ENCODE results near the gene RALGAPA1. TPM values are rescaled to one million over a fixed set of nuclear protein-coding genes. Genes with fewer than 3 reads are reported as not detected.

The RALGAPA1 gene
- total RNA-seq, 6 experiments from 2014 or later: 16.2 to 23.3 (median 19.7) TPM

GRCh38 chr14:35558680-35559079 lies 250.4 kb downstream of the RALGAPA1 start:
- intact Hi-C loops (cut with DNase I): no loop called here
- ATAC-seq: no peak
- Histone ChIP-seq H3K27me3 (no peaks in the 10 kb centered on the region), H3K36me3 (no peaks in the 10 kb centered on the region), H3K4me3 (no peak overlapping the region), H3K9me3 (no peaks in the 10 kb centered on the region), H3K27ac (no peak overlapping the region), H3K4me1 (no peaks in the 10 kb centered on the region)
- WGBS (ENCODE audit: insufficient coverage, low coverage, low lambda C conversion rate, missing lambda C conversion rate): no CpG with 5 or more reads among the region's 2 CpGs
- TF ChIP-seq POLR2A (IDR thresholded peaks at IDR 0.05): no peak
- TF ChIP-seq, protein P1, sequence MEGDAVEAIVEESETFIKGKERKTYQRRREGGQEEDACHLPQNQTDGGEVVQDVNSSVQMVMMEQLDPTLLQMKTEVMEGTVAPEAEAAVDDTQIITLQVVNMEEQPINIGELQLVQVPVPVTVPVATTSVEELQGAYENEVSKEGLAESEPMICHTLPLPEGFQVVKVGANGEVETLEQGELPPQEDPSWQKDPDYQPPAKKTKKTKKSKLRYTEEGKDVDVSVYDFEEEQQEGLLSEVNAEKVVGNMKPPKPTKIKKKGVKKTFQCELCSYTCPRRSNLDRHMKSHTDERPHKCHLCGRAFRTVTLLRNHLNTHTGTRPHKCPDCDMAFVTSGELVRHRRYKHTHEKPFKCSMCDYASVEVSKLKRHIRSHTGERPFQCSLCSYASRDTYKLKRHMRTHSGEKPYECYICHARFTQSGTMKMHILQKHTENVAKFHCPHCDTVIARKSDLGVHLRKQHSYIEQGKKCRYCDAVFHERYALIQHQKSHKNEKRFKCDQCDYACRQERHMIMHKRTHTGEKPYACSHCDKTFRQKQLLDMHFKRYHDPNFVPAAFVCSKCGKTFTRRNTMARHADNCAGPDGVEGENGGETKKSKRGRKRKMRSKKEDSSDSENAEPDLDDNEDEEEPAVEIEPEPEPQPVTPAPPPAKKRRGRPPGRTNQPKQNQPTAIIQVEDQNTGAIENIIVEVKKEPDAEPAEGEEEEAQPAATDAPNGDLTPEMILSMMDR (IDR thresholded peaks at IDR 0.05): no peak
- DNase-seq: no peak

DNA sequence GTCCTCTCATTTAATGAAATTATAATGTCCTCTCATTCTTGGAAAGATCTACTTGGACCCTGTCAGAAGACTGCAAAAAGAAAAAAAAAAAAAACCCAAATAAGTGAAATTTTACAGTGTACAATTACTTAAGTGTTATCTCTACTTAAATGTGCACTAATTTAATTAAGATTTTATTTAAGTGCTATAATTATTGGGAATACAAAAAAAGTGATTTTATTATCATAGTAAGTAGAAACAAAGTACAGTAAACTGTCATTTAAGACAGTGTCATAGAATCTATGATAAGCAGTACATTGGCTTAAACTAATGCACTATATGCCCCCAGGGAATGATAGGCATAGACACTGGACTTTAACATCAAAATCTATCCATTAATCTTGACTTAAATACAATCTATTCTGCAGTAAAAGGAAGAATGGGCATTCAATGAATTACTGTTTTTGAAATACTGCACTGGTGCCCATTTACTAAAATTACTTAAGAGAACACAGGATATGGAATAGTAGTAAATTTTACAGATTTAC lies 251.8 kb downstream of the RALGAPA1 start:
- H3K4me3 ChIP-seq: no peak overlapping the region
- no peaks in the 10 kb centered on the region for H3K27me3 ChIP-seq
- TF ChIP-seq, protein P1 (IDR thresholded peaks at IDR 0.05): no peak
- no peak for TF ChIP-seq POLR2A (IDR thresholded peaks at IDR 0.05)
- H3K4me1 ChIP-seq: no peaks in the 10 kb centered on the region
- H3K27ac ChIP-seq: no peak overlapping the region
- H3K9me3 ChIP-seq: no peaks in the 10 kb centered on the region
- intact Hi-C loops (cut with DNase I): no loop called here
- ATAC-seq: no peak
- H3K36me3 ChIP-seq: no peaks in the 10 kb centered on the region
- no peak for DNase-seq

DNA sequence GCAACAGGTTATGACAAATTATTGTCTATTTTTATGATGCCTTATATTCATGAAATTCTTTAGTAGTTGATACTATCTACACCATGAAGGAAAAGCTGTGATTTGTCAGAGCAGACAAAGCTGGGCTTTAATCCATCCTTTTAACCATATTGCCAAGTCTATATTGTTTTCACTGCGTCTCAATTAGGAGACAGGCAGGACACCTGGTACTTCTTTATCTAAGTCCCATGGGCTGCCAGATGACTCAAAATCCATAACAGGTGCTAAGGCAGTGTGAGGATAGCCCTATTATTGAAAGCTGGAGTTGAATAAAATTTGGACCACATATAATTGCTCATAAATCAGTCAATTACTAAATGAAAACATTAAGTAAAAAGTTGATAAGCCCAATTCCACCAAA lies 252.5 kb downstream of the RALGAPA1 start:
- no peak overlapping the region for H3K27ac ChIP-seq
- TF ChIP-seq, protein P1 (IDR thresholded peaks at IDR 0.05): no peak
- no peak for TF ChIP-seq POLR2A (IDR thresholded peaks at IDR 0.05)
- no peak for ATAC-seq

DNA sequence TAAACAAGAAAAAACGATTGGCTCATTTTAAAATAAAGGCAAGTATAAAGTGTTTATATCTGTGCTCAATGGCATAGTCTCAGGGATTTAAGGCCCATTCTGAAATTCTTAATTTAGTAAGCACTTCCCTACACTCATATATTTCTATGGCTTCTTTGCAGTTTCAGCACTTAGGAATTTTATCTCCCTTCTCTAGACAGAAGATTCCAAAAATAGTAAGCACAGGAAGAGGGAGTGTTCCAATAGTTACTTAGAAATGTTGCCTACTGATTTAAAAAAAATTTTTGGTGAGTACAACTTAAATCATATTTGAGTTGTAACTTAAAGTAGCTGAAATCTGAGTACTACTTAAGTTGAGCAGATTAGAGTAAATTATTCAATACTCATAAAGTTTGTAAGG lies 255.3 kb downstream of the RALGAPA1 start:
- intact Hi-C loops (cut with DNase I): no loop called here
- H3K9me3 ChIP-seq: no peaks in the 10 kb centered on the region
- H3K27me3 ChIP-seq: no peaks in the 10 kb centered on the region
- H3K27ac ChIP-seq: no peak overlapping the region
- H3K4me1 ChIP-seq: no peaks in the 10 kb centered on the region
- ATAC-seq: no peak
- 39% methylated on average over 1 of the region's 1 CpG for WGBS (ENCODE audit: insufficient coverage, low coverage, low lambda C conversion rate, missing lambda C conversion rate)
- H3K36me3 ChIP-seq: no peaks in the 10 kb centered on the region
- TF ChIP-seq POLR2A (IDR thresholded peaks at IDR 0.05): no peak
- TF ChIP-seq, protein P1 (IDR thresholded peaks at IDR 0.05): no peak
- no peak overlapping the region for H3K4me3 ChIP-seq
- no peak for DNase-seq

More for the DNA sequence above, 252.5 kb downstream of the RALGAPA1 start:
- no peak for DNase-seq
- no peak overlapping the region for H3K4me3 ChIP-seq
- no peaks in the 10 kb centered on the region for H3K4me1 ChIP-seq
- WGBS (ENCODE audit: insufficient coverage, low coverage, low lambda C conversion rate, missing lambda C conversion rate): 100% methylated on average over 1 of the region's 1 CpG
- H3K36me3 ChIP-seq: no peaks in the 10 kb centered on the region
- intact Hi-C loops (cut with DNase I): no loop called here
- H3K9me3 ChIP-seq: no peaks in the 10 kb centered on the region
- H3K27me3 ChIP-seq: no peaks in the 10 kb centered on the region

DNA sequence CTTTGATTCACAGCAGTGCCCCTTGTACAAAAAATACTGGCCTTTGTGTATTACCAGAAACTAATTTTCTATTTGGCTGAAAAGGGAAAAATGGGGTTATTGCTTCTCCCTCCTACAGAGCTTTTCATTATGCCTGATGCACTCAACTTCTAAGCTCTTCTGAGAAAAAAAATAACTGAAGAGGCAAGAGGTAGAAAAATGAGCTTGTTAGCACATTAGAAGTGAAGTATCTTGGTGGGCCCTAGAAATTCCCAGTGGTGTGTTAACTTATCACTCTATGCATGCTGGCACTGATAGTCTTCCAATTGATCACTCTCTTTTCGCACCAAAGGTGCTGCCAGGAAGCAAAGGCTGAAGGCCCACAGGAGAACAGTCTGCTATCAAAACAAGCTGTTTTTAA lies 258.0 kb downstream of the RALGAPA1 start:
- Histone ChIP-seq H3K27me3 (no peaks in the 10 kb centered on the region), H3K9me3 (no peaks in the 10 kb centered on the region), H3K27ac (no peak overlapping the region), H3K4me3 (no peak overlapping the region), H3K36me3 (no peaks in the 10 kb centered on the region), H3K4me1 (no peaks in the 10 kb centered on the region)
- TF ChIP-seq, protein P1 (IDR thresholded peaks at IDR 0.05): no peak
- no peak for TF ChIP-seq POLR2A (IDR thresholded peaks at IDR 0.05)
- 100% methylated on average over 1 of the region's 1 CpG for WGBS (ENCODE audit: insufficient coverage, low coverage, low lambda C conversion rate, missing lambda C conversion rate)
- DNase-seq (no peak), ATAC-seq (no peak)
- intact Hi-C loops (cut with DNase I): no loop called here

Data from right lobe of liver (tissue), 6 donors.